Hepatocyte (in vitro differentiated cells): ENCODE results near the gene RACGAP1.

Experiments
- CTCF ChIP-seq: fragments of 200-600 bp; sonication (generic); IDR thresholded peaks from 2 replicates; pipeline ENCODE4 v1.5.1; 2016; ENCODE audit warnings: antibody characterized with exemption, mild to moderate bottlenecking; ENCODE audit not compliant: poor library complexity
- EZH2 ChIP-seq: fragments of 200-600 bp; sonication (generic); IDR thresholded peaks from 2 replicates; pipeline ENCODE4 v1.6.1; 2016; ENCODE audit warnings: antibody characterized with exemption, mild to moderate bottlenecking, borderline replicate concordance
- EZH2phosphoT487 ChIP-seq: fragments of 200-600 bp; sonication (generic); IDR thresholded peaks from one replicate; pipeline ENCODE4 v1.6.1; 2018; ENCODE audit warnings: antibody characterized with exemption, mild to moderate bottlenecking, low read depth, moderate library complexity; ENCODE audit not compliant: unreplicated experiment, severe bottlenecking

GRCh38 chr12:50043308-50043707, 18.0 kb upstream of the RACGAP1 start:
- TF ChIP-seq CTCF = no peak
- no peak for TF ChIP-seq EZH2phosphoT487
- TF ChIP-seq EZH2 = no peak
